ENCODE measurements around the gene RASGEF1B. TPM values are rescaled to one million over a fixed set of nuclear protein-coding genes. Genes with fewer than 3 reads are reported as not detected.

RASGEF1B gene
- total and polyA plus RNA-seq, 2 of the 4 experiments (the other 2 are of a cell fraction) = 0.09 to 0.36 TPM

- no peak overlapping the region for H2AFZ ChIP-seq (replicated peaks; ENCODE audit: low read length, poor library complexity)
- no peak for DNase-seq
- H4K5ac ChIP-seq (ENCODE audit: low read depth, low read length) = no peak overlapping the region
- no peak overlapping the region for H3K14ac ChIP-seq (replicated peaks; ENCODE audit: low read depth, low read length)
- no peak overlapping the region for H2AK9ac ChIP-seq (replicated peaks; ENCODE audit: low read depth, low read length, poor library complexity)
- no peak overlapping the region for H3K56ac ChIP-seq (ENCODE audit: extremely low read depth, insufficient read depth, low read length)
- H3K18ac ChIP-seq (ENCODE audit: low read depth, low read length) = no peak overlapping the region
- H3K36me3 ChIP-seq (ENCODE audit: control insufficient read depth, insufficient read depth, low read length) = no peaks in the 10 kb centered on the region
- H2BK5ac ChIP-seq (ENCODE audit: low read depth, low read length, poor library complexity, severe bottlenecking) = no peak overlapping the region
- H4K8ac ChIP-seq (ENCODE audit: low read depth in 2 of 2, low read length in 2 of 2) = no peak overlapping the region
- H3K79me1 ChIP-seq (ENCODE audit: low read depth in 1 of 2, low read length in 2 of 2) = no peaks in the 10 kb centered on the region
- H3K4me2 ChIP-seq (ENCODE audit: low read depth, low read length) = no peak overlapping the region
- H4K20me1 ChIP-seq (ENCODE audit: insufficient read depth, low read length) = no peaks in the 10 kb centered on the region
- WGBS, 2 experiments (ENCODE audit: extremely low coverage in 2 of 2, insufficient read length in 1 of 2) = no CpG with 5 or more reads among the region's 2 CpGs
- no peak overlapping the region for H2BK20ac ChIP-seq (ENCODE audit: low read depth, low read length)
- intact Hi-C loops (cut with micrococcal nuclease) (no loop called here), in situ Hi-C loops (cut with MboI; ENCODE audit: low sequenced_read_pairs) (no loop called here), dilution Hi-C loops (cut with HindIII; ENCODE audit: low sequenced_read_pairs, unreplicated experiment) (no loop called here)
- TF ChIP-seq CHD1 (IDR thresholded peaks at IDR 0.05; ENCODE audit: low read depth, low read length) = no peak
- no peak for TF ChIP-seq USF2 (IDR thresholded peaks at IDR 0.05; ENCODE audit: low read depth, low read length)
- no peak for TF ChIP-seq FOS (IDR thresholded peaks at IDR 0.05; ENCODE audit: low read depth, low read length)
- no peak for TF ChIP-seq MXI1 (IDR thresholded peaks at IDR 0.05; ENCODE audit: borderline replicate concordance, low read depth, low read length)
- no peak for TF ChIP-seq NFE2L2 (IDR thresholded peaks at IDR 0.05; ENCODE audit: low read depth, low read length)
- TF ChIP-seq SMC3 (IDR thresholded peaks at IDR 0.05; ENCODE audit: low read depth, low read length) = no peak
- no peaks in the 10 kb centered on the region for H3K9me3 ChIP-seq (ENCODE audit: control insufficient read depth, insufficient read depth, low read length)
- H3K9me1 ChIP-seq (ENCODE audit: insufficient read depth, low read length) = no peaks in the 10 kb centered on the region
- no peak overlapping the region for H2AK5ac ChIP-seq (ENCODE audit: low read depth, low read length)
- ChIA-PET CTCF (no interaction called here), POLR2A (ENCODE audit: unreplicated experiment) (interaction anchor here (0.7 kb wide), 1 partner anchor 162 kb away, joined by 3 read pairs; no protein-coding TSS in a partner anchor)
- no peak overlapping the region for H3K4me3 ChIP-seq (ENCODE audit: insufficient read depth, low read depth, low read length)
- H3K4me1 ChIP-seq (ENCODE audit: control insufficient read depth, insufficient read depth, low read length) = no peaks in the 10 kb centered on the region
- H3K27me3 ChIP-seq (ENCODE audit: control insufficient read depth, insufficient read depth, low read length) = no peaks in the 10 kb centered on the region; the same call in 1 of the 2 replicates
- no peak overlapping the region for H3K4ac ChIP-seq (ENCODE audit: low read depth, low read length)
- H2BK120ac ChIP-seq (ENCODE audit: low read depth, low read length) = no peak overlapping the region
- no peak for ATAC-seq (ENCODE audit: low read depth)
- H3K23ac ChIP-seq (ENCODE audit: low read depth, low read length) = no peak overlapping the region
- no peak overlapping the region for H3K9ac ChIP-seq (ENCODE audit: low read depth, low read length)
- H4K91ac ChIP-seq (ENCODE audit: insufficient read depth, low read depth, low read length) = no peak overlapping the region
- H3K27ac ChIP-seq (ENCODE audit: insufficient read depth, low read length) = no peak overlapping the region
- BruUV-seq (replicated peaks) = no TSS peak
- no peak overlapping the region for H2BK15ac ChIP-seq (ENCODE audit: low read depth, low read length)
These were observed 82.0 kb downstream of the RASGEF1B start for GRCh38 chr4:81389720-81390119.

Measured in IMR-90 (cell line).